Measurements from ENCODE around the gene TF. TPM values are rescaled to one million over a fixed set of nuclear protein-coding genes. Genes with fewer than 3 reads are reported as not detected.

Gene TF
- total and polyA plus RNA-seq, 10 donors = 1.7 to 81.8 (median 3.9) TPM

GRCh38 chr3:133812872-133813271, 66.7 kb downstream of the TF start:
- intact Hi-C loops (cut with DNase I; ENCODE audit: low total_unique reads) = loop anchor here (10.0 kb wide), 1 partner anchor 392 kb away; no protein-coding TSS in a partner anchor
- H3K9me3 ChIP-seq = no peaks in the 10 kb centered on the region
- H3K4me1 ChIP-seq = peaks cover 0 to 9% (median 0%) of the 10 kb centered on the region in 6 donors
- DNase-seq = no peak
- H3K4me3 ChIP-seq = no peak overlapping the region
- no peak for TF ChIP-seq POLR2AphosphoS5 (IDR thresholded peaks at IDR 0.05)
- TF ChIP-seq POLR2A (IDR thresholded peaks at IDR 0.05) = no peak
- TF ChIP-seq CTCF (IDR thresholded peaks at IDR 0.05 in 8 of 11, conservative IDR thresholded peaks at IDR 0.05 in 3 of 11) = no peak
- peaks cover 0 to 100% (median 74%) of the 10 kb centered on the region in 6 donors for H3K36me3 ChIP-seq
- H3K27me3 ChIP-seq (replicated peaks in 1 of 7) = no peaks in the 10 kb centered on the region
- WGBS, 5 donors = 81 to 96% (median 93%) methylated on average over 1 of the region's 1 CpG
- H3K27ac ChIP-seq = no peak overlapping the region

GRCh38 chr3:133815386-133815785, 69.2 kb downstream of the TF start:
- intact Hi-C loops (cut with DNase I; ENCODE audit: low total_unique reads) = loop anchor here (5.0 to 10.0 kb wide), 2 partner anchors 112 to 389 kb away; no protein-coding TSS in a partner anchor
- no peak for DNase-seq
- no peak for TF ChIP-seq POLR2AphosphoS5 (IDR thresholded peaks at IDR 0.05)
- TF ChIP-seq CTCF (IDR thresholded peaks at IDR 0.05 in 8 of 11, conservative IDR thresholded peaks at IDR 0.05 in 3 of 11) = no peak
- no peak for TF ChIP-seq POLR2A (IDR thresholded peaks at IDR 0.05)
- H3K4me1 ChIP-seq = peaks cover 0 to 10% (median 0%) of the 10 kb centered on the region in 6 donors
- peaks cover 0 to 98% (median 73%) of the 10 kb centered on the region in 6 donors for H3K36me3 ChIP-seq
- WGBS, 5 donors = 87 to 98% (median 92%) methylated on average over 2 of the region's 2 CpGs
- no peaks in the 10 kb centered on the region for H3K9me3 ChIP-seq
- no peak overlapping the region for H3K27ac ChIP-seq
- no peak overlapping the region for H3K4me3 ChIP-seq
- no peaks in the 10 kb centered on the region for H3K27me3 ChIP-seq (replicated peaks in 1 of 7)

- Histone ChIP-seq H3K4me3 (no peak overlapping the region), H3K9me3 (no peaks in the 10 kb centered on the region), H3K36me3 (peaks cover 0 to 98% (median 68%) of the 10 kb centered on the region in 6 donors), H3K4me1 (peaks cover 0 to 10% (median 0%) of the 10 kb centered on the region in 6 donors), H3K27me3 (replicated peaks in 1 of 7) (no peaks in the 10 kb centered on the region), H3K27ac (no peak overlapping the region)
- 90 to 97% (median 94%) methylated on average over 4 of the region's 4 CpGs for WGBS, 5 donors
- TF ChIP-seq POLR2A (IDR thresholded peaks at IDR 0.05) (no peak), POLR2AphosphoS5 (IDR thresholded peaks at IDR 0.05) (no peak), CTCF (IDR thresholded peaks at IDR 0.05 in 8 of 11, conservative IDR thresholded peaks at IDR 0.05 in 3 of 11) (no peak)
- intact Hi-C loops (cut with DNase I; ENCODE audit: low total_unique reads) = no loop called here
- DNase-seq = no peak
Observed at GRCh38 chr3:133820129-133820528, 73.9 kb downstream of the TF start.

- no peak for TF ChIP-seq POLR2AphosphoS5 (IDR thresholded peaks at IDR 0.05)
- no peak for TF ChIP-seq CTCF (IDR thresholded peaks at IDR 0.05 in 8 of 11, conservative IDR thresholded peaks at IDR 0.05 in 3 of 11)
- TF ChIP-seq POLR2A (IDR thresholded peaks at IDR 0.05) = no peak
- peaks cover 0 to 98% (median 59%) of the 10 kb centered on the region in 6 donors for H3K36me3 ChIP-seq
- H3K27ac ChIP-seq = no peak overlapping the region
- DNase-seq = no peak
- WGBS, 5 donors = 87 to 95% (median 91%) methylated on average over 3 of the region's 3 CpGs
- H3K4me1 ChIP-seq = peaks cover 0 to 10% (median 0%) of the 10 kb centered on the region in 6 donors
- no peak overlapping the region for H3K4me3 ChIP-seq
- intact Hi-C loops (cut with DNase I; ENCODE audit: low total_unique reads) = no loop called here
- H3K9me3 ChIP-seq = no peaks in the 10 kb centered on the region
- no peaks in the 10 kb centered on the region for H3K27me3 ChIP-seq (replicated peaks in 1 of 7)
Observed at GRCh38 chr3:133820889-133821675, 74.9 kb downstream of the TF start.
